HG03108 (cell line): Measurements from ENCODE around the gene TDRD7.

Experiments used
- ATAC-seq: cut with Tn5 transposase; IDR thresholded peaks from one replicate; pipeline ENCODE4 v1.9.1; 2021; ENCODE audit warnings: moderate library complexity; ENCODE audit not compliant: unreplicated experiment

TDRD7 gene

GRCh38 chr9:97386733-97387503 is 25.0 kb upstream of the TDRD7 start:
- no peak for ATAC-seq

- ATAC-seq, result no peak
These were observed 24.4 kb upstream of the TDRD7 start for GRCh38 chr9:97387504-97387886.

GRCh38 chr9:97387936-97388684 is 23.8 kb upstream of the TDRD7 start:
- ATAC-seq, result no peak

- peak; percentile 65 for ATAC-seq
These were observed 23.1 kb upstream of the TDRD7 start for GRCh38 chr9:97388721-97389238.

GRCh38 chr9:97389249-97389648 is 22.6 kb upstream of the TDRD7 start:
- ATAC-seq, result no peak

GRCh38 chr9:97390791-97391406 is 21.0 kb upstream of the TDRD7 start:
- no peak for ATAC-seq

- no peak for ATAC-seq
These were observed 17.0 kb upstream of the TDRD7 start for GRCh38 chr9:97394881-97395280.

GRCh38 chr9:97395745-97396144 is 16.2 kb upstream of the TDRD7 start:
- ATAC-seq, result no peak

- no peak for ATAC-seq
These were observed 15.6 kb upstream of the TDRD7 start for GRCh38 chr9:97396256-97396655.

- ATAC-seq, result no peak
These were observed 14.7 kb upstream of the TDRD7 start for GRCh38 chr9:97397220-97397619.

GRCh38 chr9:97398999-97399758 is 12.7 kb upstream of the TDRD7 start:
- no peak for ATAC-seq

- no peak for ATAC-seq
These were observed 8.1 kb upstream of the TDRD7 start for GRCh38 chr9:97403746-97404316.

GRCh38 chr9:97405551-97405950 is 6.3 kb upstream of the TDRD7 start:
- ATAC-seq, result no peak

- ATAC-seq, result no peak
These were observed 5.2 kb upstream of the TDRD7 start for GRCh38 chr9:97406620-97407177.

GRCh38 chr9:97408562-97408961 is 3.3 kb upstream of the TDRD7 start:
- no peak for ATAC-seq

- no peak for ATAC-seq
These were observed 482 bp upstream of the TDRD7 start for GRCh38 chr9:97411440-97411788.

- no peak for ATAC-seq
These were observed 910 bp downstream of the TDRD7 start for GRCh38 chr9:97412626-97413385.

GRCh38 chr9:97413462-97413861 is 1.6 kb downstream of the TDRD7 start:
- no peak for ATAC-seq

- no peak for ATAC-seq
These were observed 3.2 kb downstream of the TDRD7 start for GRCh38 chr9:97415146-97415545.

GRCh38 chr9:97418880-97419279 is 7.0 kb downstream of the TDRD7 start:
- no peak for ATAC-seq
